ENCODE measurements around the gene DSP.
A peak's percentile ranks its signal among the peaks of the same experiment; 100 is the strongest.

DSP gene

GRCh38 chr6:7615611-7616383, 74.3 kb downstream of the DSP start:
- DNase-seq = peak; percentile 28

- no peak for DNase-seq
Observed at GRCh38 chr6:7617801-7618764, 76.6 kb downstream of the DSP start.

GRCh38 chr6:7621761-7622160, 80.3 kb downstream of the DSP start:
- DNase-seq = no peak

- DNase-seq = no peak
Observed at GRCh38 chr6:7624796-7625710, 83.6 kb downstream of the DSP start.

GRCh38 chr6:7628479-7628878, 87.0 kb downstream of the DSP start:
- no peak for DNase-seq

GRCh38 chr6:7628909-7629308, 87.4 kb downstream of the DSP start:
- DNase-seq = no peak

- DNase-seq = no peak
Observed at GRCh38 chr6:7629321-7629720, 87.8 kb downstream of the DSP start.

GRCh38 chr6:7630792-7631191, 89.3 kb downstream of the DSP start:
- DNase-seq = no peak

- no peak for DNase-seq
Observed at GRCh38 chr6:7631466-7631865, 90.0 kb downstream of the DSP start.

- no peak for DNase-seq
Observed at GRCh38 chr6:7632501-7633290, 91.2 kb downstream of the DSP start.

- no peak for DNase-seq
Observed at GRCh38 chr6:7633361-7633760, 91.9 kb downstream of the DSP start.

GRCh38 chr6:7636151-7636550, 94.7 kb downstream of the DSP start:
- DNase-seq = no peak
